Lower leg skin (tissue), 3 donors: Measurements from ENCODE around the gene PLP2.

Source experiments
- CTCF ChIP-seq, 3 donors: fragments of 450-650 bp; IDR thresholded peaks; one replicate each; pipeline ENCODE4 v1.5.1; 2016; ENCODE audit warnings: antibody characterized with exemption in 3 of 3, mild to moderate bottlenecking in 3 of 3, moderate library complexity in 2 of 3
- POLR2A ChIP-seq, 2 donors: fragments of 450-650 bp; IDR thresholded peaks; one replicate each; pipeline ENCODE4 v1.6.1; 2016 to 2017; ENCODE audit warnings: antibody characterized with exemption in 2 of 2, mild to moderate bottlenecking in 1 of 2, moderate library complexity in 1 of 2

GRCh38 chrX:49193542-49193964 is 21.9 kb downstream of the PLP2 start:
- no peak for TF ChIP-seq CTCF (IDR thresholded peaks at IDR 0.05)
- no peak for TF ChIP-seq POLR2A (IDR thresholded peaks at IDR 0.05)
